ENCODE results near the gene PLCD4. TPM values are rescaled to one million over a fixed set of nuclear protein-coding genes. Genes with fewer than 3 reads are reported as not detected.

PLCD4 gene
- total and polyA plus RNA-seq, 12 donors: 0.72 to 23.2 (median 1.8) TPM

DNA sequence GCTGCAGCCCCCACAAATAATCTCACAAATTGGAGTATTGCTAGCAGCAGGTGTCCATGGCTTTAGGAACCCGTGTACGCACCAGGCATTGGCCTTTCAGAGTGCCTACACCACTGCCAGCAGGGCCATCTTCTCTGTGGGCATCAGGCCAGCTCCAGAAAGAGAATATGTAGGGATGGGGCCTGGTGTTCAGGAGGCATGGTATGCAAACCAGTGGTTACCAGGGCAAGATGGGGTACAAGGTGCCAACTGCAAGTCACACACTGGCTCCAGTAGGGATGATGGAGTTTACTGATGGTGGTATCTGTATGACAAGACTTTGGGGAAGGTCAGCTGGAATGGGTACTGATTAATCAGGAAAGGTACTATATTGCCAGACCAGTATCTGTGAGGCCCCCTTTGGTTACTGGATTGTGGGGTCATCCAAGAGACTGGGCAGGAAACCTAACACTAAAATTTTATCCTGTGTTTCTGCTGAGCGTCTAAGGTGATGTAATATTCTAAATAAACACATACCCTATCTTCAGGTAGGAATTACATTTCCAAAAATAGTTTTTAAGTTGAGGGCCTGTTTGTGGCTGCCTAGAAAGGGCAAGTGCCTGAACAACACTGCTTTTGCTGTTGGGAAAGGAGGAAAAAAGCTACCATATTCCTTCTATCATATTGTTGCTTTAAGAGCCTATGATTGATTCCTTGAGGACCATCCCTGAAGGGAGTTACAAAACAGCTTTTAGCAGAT is 30.0 kb upstream of the PLCD4 start:
- H3K27ac ChIP-seq: no peak overlapping the region
- DNase-seq: no peak
- intact Hi-C loops (cut with DNase I): loop anchor here in 1 of 2 donors (10.0 kb wide), 1 partner anchor 67 kb away; no protein-coding TSS in a partner anchor
- no peak for TF ChIP-seq POLR2A (IDR thresholded peaks at IDR 0.05)
- TF ChIP-seq, protein P1, sequence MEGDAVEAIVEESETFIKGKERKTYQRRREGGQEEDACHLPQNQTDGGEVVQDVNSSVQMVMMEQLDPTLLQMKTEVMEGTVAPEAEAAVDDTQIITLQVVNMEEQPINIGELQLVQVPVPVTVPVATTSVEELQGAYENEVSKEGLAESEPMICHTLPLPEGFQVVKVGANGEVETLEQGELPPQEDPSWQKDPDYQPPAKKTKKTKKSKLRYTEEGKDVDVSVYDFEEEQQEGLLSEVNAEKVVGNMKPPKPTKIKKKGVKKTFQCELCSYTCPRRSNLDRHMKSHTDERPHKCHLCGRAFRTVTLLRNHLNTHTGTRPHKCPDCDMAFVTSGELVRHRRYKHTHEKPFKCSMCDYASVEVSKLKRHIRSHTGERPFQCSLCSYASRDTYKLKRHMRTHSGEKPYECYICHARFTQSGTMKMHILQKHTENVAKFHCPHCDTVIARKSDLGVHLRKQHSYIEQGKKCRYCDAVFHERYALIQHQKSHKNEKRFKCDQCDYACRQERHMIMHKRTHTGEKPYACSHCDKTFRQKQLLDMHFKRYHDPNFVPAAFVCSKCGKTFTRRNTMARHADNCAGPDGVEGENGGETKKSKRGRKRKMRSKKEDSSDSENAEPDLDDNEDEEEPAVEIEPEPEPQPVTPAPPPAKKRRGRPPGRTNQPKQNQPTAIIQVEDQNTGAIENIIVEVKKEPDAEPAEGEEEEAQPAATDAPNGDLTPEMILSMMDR (IDR thresholded peaks at IDR 0.05): no peak
- no peaks in the 10 kb centered on the region for H3K9me3 ChIP-seq (replicated peaks in 1 of 3)
- peaks cover 0 to 17% of the 10 kb centered on the region in 2 donors for H3K4me1 ChIP-seq (replicated peaks in 1 of 2)
- WGBS, 4 donors: 93 to 100% (median 96%) methylated on average over 3 of the region's 3 CpGs
- H3K36me3 ChIP-seq (replicated peaks in 1 of 2): peaks cover 0 to 13% of the 10 kb centered on the region in 2 donors
- H3K27me3 ChIP-seq: no peaks in the 10 kb centered on the region
- H3K4me3 ChIP-seq: no peak overlapping the region

DNA sequence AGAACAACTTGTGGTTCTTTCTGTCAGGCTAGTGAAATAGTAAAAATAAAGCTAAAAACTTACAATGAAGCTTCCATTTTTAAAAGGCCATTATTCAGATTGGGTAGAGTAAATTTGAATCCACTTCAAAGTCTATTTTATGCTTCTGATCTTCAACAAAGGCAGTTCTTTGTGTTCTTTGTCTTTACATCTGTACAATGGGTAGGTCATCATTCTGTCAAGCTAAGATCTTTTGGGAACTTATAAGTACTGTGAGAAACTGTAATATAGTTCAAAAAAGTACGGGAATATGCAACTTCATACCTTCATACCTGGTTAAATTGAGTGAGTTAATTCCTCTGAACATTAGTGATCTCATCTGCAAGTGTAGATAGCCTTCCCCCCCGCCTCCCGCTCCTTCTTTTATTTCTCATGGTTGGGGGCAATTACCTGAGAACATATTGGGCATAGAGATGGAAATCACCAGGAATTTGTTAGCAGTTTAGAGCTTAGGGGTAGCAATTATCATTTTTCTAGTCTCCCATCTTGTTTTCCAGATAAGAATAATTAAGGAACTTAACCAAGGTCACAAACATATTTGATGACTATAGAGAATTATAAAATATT is 29.3 kb upstream of the PLCD4 start:
- peaks cover 0 to 21% of the 10 kb centered on the region in 2 donors for H3K36me3 ChIP-seq (replicated peaks in 1 of 2)
- intact Hi-C loops (cut with DNase I): loop anchor here in 1 of 2 donors (10.0 kb wide), 1 partner anchor 66 kb away; no protein-coding TSS in a partner anchor
- H3K4me1 ChIP-seq (replicated peaks in 1 of 2): peaks cover 0 to 17% of the 10 kb centered on the region in 2 donors
- no peak overlapping the region for H3K27ac ChIP-seq
- H3K9me3 ChIP-seq (replicated peaks in 1 of 3): no peaks in the 10 kb centered on the region
- H3K4me3 ChIP-seq: no peak overlapping the region
- TF ChIP-seq, protein P1 (IDR thresholded peaks at IDR 0.05): no peak
- TF ChIP-seq POLR2A (IDR thresholded peaks at IDR 0.05): no peak
- no peak for DNase-seq
- 95 to 97% (median 95%) methylated on average over 3 of the region's 3 CpGs for WGBS, 4 donors
- no peaks in the 10 kb centered on the region for H3K27me3 ChIP-seq

DNA sequence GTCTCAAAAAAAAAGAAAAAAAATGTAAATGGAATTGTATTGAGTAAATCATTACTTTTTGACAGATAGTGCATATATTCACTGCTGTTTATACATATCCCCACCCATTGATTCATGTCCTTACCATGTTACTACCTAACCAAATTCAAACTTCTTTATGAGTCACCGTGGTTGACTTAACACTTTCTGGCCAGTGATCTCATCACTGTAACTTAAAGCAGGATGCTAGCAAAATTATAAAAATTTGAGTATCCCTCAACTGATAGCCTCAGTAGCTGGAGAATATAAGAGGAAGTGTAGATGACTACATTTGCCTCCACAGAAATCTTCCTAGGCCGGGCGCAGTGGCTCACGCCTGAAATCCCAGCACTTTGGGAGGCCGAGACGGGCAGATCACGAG is 25.6 kb upstream of the PLCD4 start:
- DNase-seq: no peak
- intact Hi-C loops (cut with DNase I): no loop called here
- Histone ChIP-seq H3K27me3 (no peaks in the 10 kb centered on the region), H3K4me1 (replicated peaks in 1 of 2) (peaks cover 0 to 17% of the 10 kb centered on the region in 2 donors), H3K9me3 (replicated peaks in 1 of 3) (no peaks in the 10 kb centered on the region), H3K4me3 (no peak overlapping the region), H3K36me3 (replicated peaks in 1 of 2) (peaks cover 0 to 58% of the 10 kb centered on the region in 2 donors), H3K27ac (no peak overlapping the region)
- TF ChIP-seq, protein P1 (IDR thresholded peaks at IDR 0.05): no peak
- no peak for TF ChIP-seq POLR2A (IDR thresholded peaks at IDR 0.05)
- WGBS, 4 donors: 96 to 98% (median 97%) methylated on average over 7 of the region's 7 CpGs

DNA sequence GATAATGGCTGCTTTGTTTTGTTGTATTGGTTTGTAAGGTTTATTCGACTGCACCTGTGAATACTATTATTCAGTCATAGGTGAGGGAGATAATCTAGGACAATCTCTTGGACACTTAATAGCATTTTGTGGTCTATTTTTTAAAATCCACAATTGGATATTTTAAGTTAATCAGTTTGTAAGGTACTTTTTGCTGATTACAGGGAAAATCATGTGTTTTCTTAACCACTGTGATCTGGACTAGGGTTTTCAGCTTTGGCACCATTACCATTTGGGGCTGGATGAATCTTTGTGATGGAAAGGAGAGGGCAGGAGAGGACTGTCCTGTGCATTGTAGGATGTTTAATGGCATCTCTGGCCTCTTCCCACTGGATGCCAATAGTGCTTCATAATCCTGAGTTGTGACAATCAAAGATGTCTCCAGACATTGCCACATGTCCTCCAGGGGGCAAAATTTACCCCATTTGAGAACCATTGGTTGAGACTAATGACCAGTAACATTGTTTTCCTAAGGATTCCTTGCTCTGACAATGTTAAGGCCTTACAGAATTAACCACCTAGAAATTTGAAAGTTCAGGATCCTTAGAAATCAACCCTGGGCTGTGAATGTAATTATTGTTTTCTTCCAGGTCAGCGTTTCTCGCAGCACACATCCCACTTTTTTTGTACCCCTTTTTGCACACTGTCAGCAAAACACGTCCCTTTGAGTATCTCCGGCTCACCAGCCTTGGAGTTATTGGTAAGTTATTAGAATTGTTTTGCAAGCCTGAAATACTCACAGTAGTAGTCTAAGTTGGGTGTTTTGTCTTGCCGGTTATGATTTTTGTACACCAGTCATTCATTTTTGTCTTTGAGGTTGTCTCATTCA is 23.5 kb upstream of the PLCD4 start:
- Histone ChIP-seq H3K4me3 (no peak overlapping the region), H3K27me3 (no peaks in the 10 kb centered on the region), H3K27ac (no peak overlapping the region), H3K9me3 (replicated peaks in 1 of 3) (no peaks in the 10 kb centered on the region), H3K36me3 (replicated peaks in 1 of 2) (peaks cover 0 to 78% of the 10 kb centered on the region in 2 donors), H3K4me1 (replicated peaks in 1 of 2) (peaks cover 0 to under 1% of the 10 kb centered on the region in 2 donors)
- TF ChIP-seq, protein P1 (IDR thresholded peaks at IDR 0.05): no peak
- no peak for TF ChIP-seq POLR2A (IDR thresholded peaks at IDR 0.05)
- WGBS, 4 donors: 92 to 97% (median 94%) methylated on average over 6 of the region's 6 CpGs
- intact Hi-C loops (cut with DNase I): no loop called here
- DNase-seq: no peak
